Neural progenitor cell (in vitro differentiated cells): ENCODE data around the gene MESP2. TPM values are rescaled to one million over a fixed set of nuclear protein-coding genes. Genes with fewer than 3 reads are reported as not detected.
A peak's percentile ranks its signal among the peaks of the same experiment; 100 is the strongest.
"Not testable (repeated sequence)": the region's sequence is repeated elsewhere in the genome, so short reads cannot be mapped to it uniquely, and the experiment has no call there.

Experiments
- DNase-seq: peaks from one replicate; pipeline ENCODE4 v3.0.0-alpha.2; 2016; ENCODE audit warnings: low spot score
- H2AFZ ChIP-seq: fragments of 200-600 bp; sonication (generic); replicated peaks from 2 replicates; pipeline ENCODE4 v1.6.1; 2016; ENCODE audit warnings: antibody characterized with exemption
- H3F3A ChIP-seq: fragments of 200-600 bp; sonication (generic); 2 replicates; pipeline ENCODE4 v1.6.1; 2016; ENCODE audit warnings: antibody characterized with exemption, low read depth
- H3K27ac ChIP-seq: fragments of 200-600 bp; sonication (generic); 2 replicates; pipeline ENCODE4 v1.5.1; 2016; ENCODE audit warnings: mild to moderate bottlenecking
- H3K27me3 ChIP-seq: fragments of 200-600 bp; sonication (generic); 2 replicates; pipeline ENCODE4 v1.6.1; 2016; ENCODE audit warnings: mild to moderate bottlenecking, moderate library complexity
- H3K36me3 ChIP-seq: fragments of 200-600 bp; sonication (generic); 2 replicates; pipeline ENCODE4 v1.5.1; 2016
- H3K4me1 ChIP-seq: fragments of 200-600 bp; sonication (generic); 2 replicates; pipeline ENCODE4 v1.6.1; 2016; ENCODE audit warnings: mixed run types
- H3K4me2 ChIP-seq: fragments of 200-600 bp; sonication (generic); 2 replicates; pipeline ENCODE4 v1.6.1; 2016
- H3K4me3 ChIP-seq: fragments of 200-600 bp; sonication (generic); 2 replicates; pipeline ENCODE4 v1.5.1; 2016
- H3K79me2 ChIP-seq: fragments of 200-600 bp; sonication (generic); 2 replicates; pipeline ENCODE4 v1.6.1; 2016; ENCODE audit warnings: low read depth
- H3K9ac ChIP-seq: fragments of 200-600 bp; sonication (generic); 2 replicates; pipeline ENCODE4 v1.6.1; 2016
- H3K9me3 ChIP-seq: fragments of 200-600 bp; sonication (generic); 2 replicates; pipeline ENCODE4 v1.5.1; 2016; ENCODE audit warnings: low read depth
- H4K20me1 ChIP-seq: fragments of 200-600 bp; sonication (generic); 2 replicates; pipeline ENCODE4 v1.6.1; 2016; ENCODE audit warnings: low read depth
- H3K27ac Mint-ChIP-seq: 3 replicates; pipeline ENCODE4 v1.8.0; 2021; ENCODE audit warnings: mixed read lengths
- H3K27me3 Mint-ChIP-seq: 2 replicates; pipeline ENCODE4 v1.8.0; 2022; ENCODE audit warnings: low read depth, mild to moderate bottlenecking, inconsistent platforms, moderate library complexity, mixed read lengths; ENCODE audit not compliant: insufficient read depth
- H3K36me3 Mint-ChIP-seq: 3 replicates; pipeline ENCODE4 v1.8.0; 2021; ENCODE audit warnings: mixed read lengths
- H3K4me1 Mint-ChIP-seq: 3 replicates; pipeline ENCODE4 v1.8.0; 2021; ENCODE audit warnings: mixed read lengths
- H3K4me3 Mint-ChIP-seq: 3 replicates; pipeline ENCODE4 v1.8.0; 2021; ENCODE audit warnings: mild to moderate bottlenecking, moderate library complexity, mixed read lengths
- H3K9me3 Mint-ChIP-seq: 3 replicates; pipeline ENCODE4 v1.8.0; 2020; ENCODE audit warnings: mixed read lengths
- EZH2 ChIP-seq: fragments of 200-600 bp; sonication (generic); IDR thresholded peaks from 2 replicates; pipeline ENCODE4 v1.6.1; 2017; ENCODE audit warnings: antibody characterized with exemption, mild to moderate bottlenecking, moderate library complexity
- EZH2phosphoT487 ChIP-seq: fragments of 200-600 bp; sonication (generic); IDR thresholded peaks from 2 replicates; pipeline ENCODE4 v1.6.1; 2017; ENCODE audit warnings: antibody characterized with exemption
- total RNA-seq: library from RNA; depleted of rRNA; stranded (reverse); fragments of >200 nt; gene quantifications from 2 replicates; pipeline ENCODE4 v1.2.3, GENCODE V29; 2015; ENCODE audit warnings: low replicate concordance
- TF ChIP-seq, protein P1 (sequence below): fragments of 200-600 bp; sonication (generic); IDR thresholded peaks from 2 replicates; pipeline ENCODE4 v1.5.1; 2017; ENCODE audit warnings: antibody characterized with exemption, mild to moderate bottlenecking

The MESP2 gene
- total RNA-seq, 1 donor from 2014 or later: not detected

GRCh38 chr15:89781055-89781454, 4.9 kb downstream of the MESP2 start:
- no peak overlapping the region for H3K4me3 Mint-ChIP-seq
- no peak for TF ChIP-seq EZH2
- H2AFZ ChIP-seq: no peak overlapping the region
- H3K27me3 ChIP-seq: peaks cover 29% of the 10 kb centered on the region
- H4K20me1 ChIP-seq: no peaks in the 10 kb centered on the region
- H3K4me3 ChIP-seq: no peak overlapping the region
- H3K4me2 ChIP-seq: no peak overlapping the region
- H3K9ac ChIP-seq: no peak overlapping the region
- no peaks in the 10 kb centered on the region for H3K79me2 ChIP-seq
- H3K27me3 Mint-ChIP-seq: peaks cover 8% of the 10 kb centered on the region
- no peaks in the 10 kb centered on the region for H3K9me3 ChIP-seq
- H3K4me1 ChIP-seq: no peaks in the 10 kb centered on the region
- H3K27ac Mint-ChIP-seq: no peak overlapping the region
- no peak overlapping the region for H3K27ac ChIP-seq
- peaks cover 6% of the 10 kb centered on the region for H3K4me1 Mint-ChIP-seq
- no peak for DNase-seq
- peaks cover 4% of the 10 kb centered on the region for H3K9me3 Mint-ChIP-seq
- no peaks in the 10 kb centered on the region for H3K36me3 Mint-ChIP-seq
- H3F3A ChIP-seq: no peaks in the 10 kb centered on the region
- H3K36me3 ChIP-seq: no peaks in the 10 kb centered on the region

DNA sequence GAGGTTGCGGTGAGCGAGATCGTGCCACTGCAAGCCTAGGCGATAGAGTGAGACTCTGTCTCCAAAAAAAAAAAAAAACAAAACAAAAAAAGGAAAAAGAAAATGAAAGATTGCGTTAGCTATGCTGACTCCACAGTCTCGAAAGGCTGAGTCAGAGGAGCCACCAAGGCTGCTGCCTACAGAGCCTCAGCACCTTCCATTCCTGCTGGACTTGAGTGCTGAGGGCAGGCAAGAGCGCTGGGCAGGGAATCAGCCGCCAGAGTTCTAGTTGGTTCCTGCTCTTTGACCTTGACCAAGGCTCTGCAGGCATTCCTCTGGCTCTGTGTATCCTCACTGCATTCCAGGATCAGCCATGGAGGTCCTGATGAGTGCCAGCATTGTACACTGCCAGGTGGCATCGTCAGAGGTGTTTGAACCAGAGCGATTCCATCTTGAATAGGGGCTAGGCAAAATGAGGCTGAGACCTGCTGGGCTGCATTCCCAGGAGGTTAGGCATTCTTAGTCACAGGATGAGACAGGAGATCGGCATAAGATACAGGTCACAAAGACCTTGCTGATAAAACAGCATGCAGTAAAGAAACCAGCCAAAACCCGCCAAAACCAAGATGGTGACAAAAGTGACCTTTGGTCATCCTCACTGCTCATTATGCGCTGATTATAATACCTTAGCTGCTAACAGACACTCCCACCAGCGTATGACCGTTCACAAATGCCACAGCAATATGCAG, 5.9 kb downstream of the MESP2 start:
- no peaks in the 10 kb centered on the region for H3K36me3 ChIP-seq
- H3K4me3 ChIP-seq: no peak overlapping the region
- Mint-ChIP-seq H3K27ac (no peak overlapping the region), H3K27me3 (peaks cover 7% of the 10 kb centered on the region), H3K36me3 (no peaks in the 10 kb centered on the region), H3K9me3 (peaks cover 4% of the 10 kb centered on the region), H3K4me1 (peaks cover 6% of the 10 kb centered on the region), H3K4me3 (no peak overlapping the region)
- H3K79me2 ChIP-seq: no peaks in the 10 kb centered on the region
- DNase-seq: no peak
- H3F3A ChIP-seq: no peaks in the 10 kb centered on the region
- H3K27ac ChIP-seq: no peak overlapping the region
- no peaks in the 10 kb centered on the region for H4K20me1 ChIP-seq
- no peaks in the 10 kb centered on the region for H3K4me1 ChIP-seq
- TF ChIP-seq, protein P1, sequence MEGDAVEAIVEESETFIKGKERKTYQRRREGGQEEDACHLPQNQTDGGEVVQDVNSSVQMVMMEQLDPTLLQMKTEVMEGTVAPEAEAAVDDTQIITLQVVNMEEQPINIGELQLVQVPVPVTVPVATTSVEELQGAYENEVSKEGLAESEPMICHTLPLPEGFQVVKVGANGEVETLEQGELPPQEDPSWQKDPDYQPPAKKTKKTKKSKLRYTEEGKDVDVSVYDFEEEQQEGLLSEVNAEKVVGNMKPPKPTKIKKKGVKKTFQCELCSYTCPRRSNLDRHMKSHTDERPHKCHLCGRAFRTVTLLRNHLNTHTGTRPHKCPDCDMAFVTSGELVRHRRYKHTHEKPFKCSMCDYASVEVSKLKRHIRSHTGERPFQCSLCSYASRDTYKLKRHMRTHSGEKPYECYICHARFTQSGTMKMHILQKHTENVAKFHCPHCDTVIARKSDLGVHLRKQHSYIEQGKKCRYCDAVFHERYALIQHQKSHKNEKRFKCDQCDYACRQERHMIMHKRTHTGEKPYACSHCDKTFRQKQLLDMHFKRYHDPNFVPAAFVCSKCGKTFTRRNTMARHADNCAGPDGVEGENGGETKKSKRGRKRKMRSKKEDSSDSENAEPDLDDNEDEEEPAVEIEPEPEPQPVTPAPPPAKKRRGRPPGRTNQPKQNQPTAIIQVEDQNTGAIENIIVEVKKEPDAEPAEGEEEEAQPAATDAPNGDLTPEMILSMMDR: no peak
- TF ChIP-seq EZH2phosphoT487 (no peak), EZH2 (no peak)
- no peak overlapping the region for H2AFZ ChIP-seq
- H3K9ac ChIP-seq: no peak overlapping the region
- no peak overlapping the region for H3K4me2 ChIP-seq
- peaks cover 20% of the 10 kb centered on the region for H3K27me3 ChIP-seq
- H3K9me3 ChIP-seq: no peaks in the 10 kb centered on the region

GRCh38 chr15:89782619-89782950, 6.5 kb downstream of the MESP2 start:
- H3K27me3 ChIP-seq: peaks cover 15% of the 10 kb centered on the region
- not testable (repeated sequence) for H3K9ac ChIP-seq, H3K79me2 ChIP-seq, H3K4me3 Mint-ChIP-seq, H3K4me2 ChIP-seq, H3K27ac ChIP-seq, H3K4me1 ChIP-seq, H3K4me1 Mint-ChIP-seq, H3K36me3 ChIP-seq, H3K4me3 ChIP-seq, H3K9me3 ChIP-seq, H3K27ac Mint-ChIP-seq, H3K9me3 Mint-ChIP-seq, H3F3A ChIP-seq, H3K36me3 Mint-ChIP-seq, H4K20me1 ChIP-seq, H2AFZ ChIP-seq, DNase-seq, H3K27me3 Mint-ChIP-seq

- H3K4me2 ChIP-seq: no peak overlapping the region
- H3K27me3 ChIP-seq: peaks cover 8% of the 10 kb centered on the region
- Mint-ChIP-seq H3K27me3 (peaks cover 5% of the 10 kb centered on the region), H3K9me3 (peaks cover 16% of the 10 kb centered on the region), H3K4me3 (no peak overlapping the region), H3K27ac (peak overlapping the region; percentile 63), H3K4me1 (peaks cover 6% of the 10 kb centered on the region), H3K36me3 (no peaks in the 10 kb centered on the region)
- H3F3A ChIP-seq: no peaks in the 10 kb centered on the region
- H4K20me1 ChIP-seq: no peaks in the 10 kb centered on the region
- H3K9me3 ChIP-seq: peaks cover 6% of the 10 kb centered on the region
- no peak overlapping the region for H3K27ac ChIP-seq
- no peak for DNase-seq
- no peak overlapping the region for H2AFZ ChIP-seq
- H3K4me3 ChIP-seq: no peak overlapping the region
- no peak overlapping the region for H3K9ac ChIP-seq
- no peaks in the 10 kb centered on the region for H3K79me2 ChIP-seq
- no peaks in the 10 kb centered on the region for H3K36me3 ChIP-seq
- TF ChIP-seq EZH2phosphoT487: no peak
- TF ChIP-seq, protein P1: no peak
- TF ChIP-seq EZH2: no peak
- no peaks in the 10 kb centered on the region for H3K4me1 ChIP-seq
Measured at GRCh38 chr15:89783111-89783860, 7.2 kb downstream of the MESP2 start.
